Natural killer cell treated with Interleukin-12 subunit alpha and Interleukin-12 subunit beta and Interleukin-15 and Interleukin-18, amount 100 ng/mL, for 72 hours (primary cell): ENCODE measurements around the gene VARS1. TPM values are rescaled to one million over a fixed set of nuclear protein-coding genes. Genes with fewer than 3 reads are reported as not detected.
"Not testable (repeated sequence)": the region's sequence is repeated elsewhere in the genome, so short reads cannot be mapped to it uniquely, and the experiment has no call there.

Experiments used
- ATAC-seq, 2 donors: fragments of 150-1000 bp; cut with Tn5 transposase in 1 of 2; sonication (Bioruptor Pico), chemical (Tn5 transposase) in 1 of 2; 2 replicates each; pipeline ENCODE4 v1.10.0; 2021
- DNase-seq: peaks from one replicate; pipeline ENCODE4 v3.0.0; 2022; ENCODE audit warnings: low spot score
- H3K27ac Mint-ChIP-seq, 2 donors: 1 replicate in 1 of 2; 2 replicates in 1 of 2; pipeline ENCODE4 v1.8.0; 2022; ENCODE audit warnings: mixed read lengths in 2 of 2, mild to moderate bottlenecking in 1 of 2, moderate library complexity in 1 of 2
- H3K27me3 Mint-ChIP-seq, 2 donors: 1 replicate in 1 of 2; 2 replicates in 1 of 2; pipeline ENCODE4 v1.8.0; 2022; ENCODE audit warnings: mixed read lengths in 2 of 2
- H3K36me3 Mint-ChIP-seq: one replicate; pipeline ENCODE4 v1.8.0; 2022; ENCODE audit warnings: mixed read lengths
- H3K4me1 Mint-ChIP-seq, 2 donors: 1 replicate in 1 of 2; 2 replicates in 1 of 2; pipeline ENCODE4 v1.8.0; 2022; ENCODE audit warnings: low read depth in 2 of 2, mixed read lengths in 2 of 2, mild to moderate bottlenecking in 1 of 2
- H3K4me3 Mint-ChIP-seq: one replicate; pipeline ENCODE4 v1.8.0; 2022; ENCODE audit warnings: mixed read lengths
- H3K9me3 Mint-ChIP-seq: 2 replicates; pipeline ENCODE4 v1.8.0; 2022; ENCODE audit warnings: mixed read lengths
- total RNA-seq, 2 donors: library from RNA; stranded (reverse); gene quantifications; one replicate each; pipeline ENCODE4 v1.2.3, GENCODE V29; 2022

The VARS1 gene
- total RNA-seq, 2 donors from 2014 or later: 90.7 to 226 TPM

DNA sequence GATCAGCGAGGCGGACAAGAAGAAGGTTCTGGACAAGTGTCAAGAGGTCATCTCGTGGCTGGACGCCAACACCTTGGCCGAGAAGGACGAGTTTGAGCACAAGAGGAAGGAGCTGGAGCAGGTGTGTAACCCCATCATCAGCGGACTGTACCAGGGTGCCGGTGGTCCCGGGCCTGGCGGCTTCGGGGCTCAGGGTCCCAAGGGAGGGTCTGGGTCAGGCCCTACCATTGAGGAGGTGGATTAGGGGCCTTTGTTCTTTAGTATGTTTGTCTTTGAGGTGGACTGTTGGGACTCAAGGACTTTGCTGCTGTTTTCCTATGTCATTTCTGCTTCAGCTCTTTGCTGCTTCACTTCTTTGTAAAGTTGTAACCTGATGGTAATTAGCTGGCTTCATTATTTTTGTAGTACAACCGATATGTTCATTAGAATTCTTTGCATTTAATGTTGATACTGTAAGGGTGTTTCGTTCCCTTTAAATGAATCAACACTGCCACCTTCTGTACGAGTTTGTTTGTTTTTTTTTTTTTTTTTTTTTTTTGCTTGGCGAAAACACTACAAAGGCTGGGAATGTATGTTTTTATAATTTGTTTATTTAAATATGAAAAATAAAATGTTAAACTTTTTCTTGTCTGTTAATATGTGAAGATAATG is 34.2 kb upstream of the VARS1 start:
- Mint-ChIP-seq H3K27me3 (no peaks in the 10 kb centered on the region), H3K4me3 (peak overlapping the region; percentile 84), H3K4me1 (peaks cover 31 to 38% of the 10 kb centered on the region in 2 donors), H3K9me3 (no peaks in the 10 kb centered on the region), H3K36me3 (peaks cover 11% of the 10 kb centered on the region), H3K27ac (peak overlapping the region; percentile 73 to 92)
- ATAC-seq: no peak
- no peak for DNase-seq

GRCh38 chr6:31827286-31828079 is 31.9 kb upstream of the VARS1 start, which contains the start of gene HSPA1B:
Gene HSPA1B (plus strand): TSS chr6:31827738. CDS start chr6:31827951, 213 bp downstream.
- DNase-seq: peak; percentile 98

GRCh38 chr6:31826793-31827285 is 31.3 kb upstream of the VARS1 start:
- Mint-ChIP-seq H3K4me1 (peaks cover 37 to 38% of the 10 kb centered on the region in 2 donors), H3K9me3 (no peaks in the 10 kb centered on the region), H3K4me3 (peak overlapping the region; percentile 88), H3K36me3 (peaks cover 11% of the 10 kb centered on the region), H3K27me3 (no peaks in the 10 kb centered on the region), H3K27ac (peak overlapping the region; percentile 91 to 97)
- no peak for DNase-seq
- ATAC-seq: no peak

More at GRCh38 chr6:31827286-31828079, 31.9 kb upstream of the VARS1 start, which contains the start of gene HSPA1B:
- H3K4me1 Mint-ChIP-seq: peaks cover 31 to 32% of the 10 kb centered on the region in 2 donors
- peak within 1 kb of the TSS; percentile 91 to 97 for H3K27ac Mint-ChIP-seq
- peak within 1 kb of the TSS; percentile 88 for H3K4me3 Mint-ChIP-seq
- peaks cover 11% of the 10 kb centered on the region for H3K36me3 Mint-ChIP-seq
- no peaks in the 10 kb centered on the region for H3K9me3 Mint-ChIP-seq
- no peaks in the 10 kb centered on the region for H3K27me3 Mint-ChIP-seq
- peak; percentile 88 to 90 for ATAC-seq

DNA sequence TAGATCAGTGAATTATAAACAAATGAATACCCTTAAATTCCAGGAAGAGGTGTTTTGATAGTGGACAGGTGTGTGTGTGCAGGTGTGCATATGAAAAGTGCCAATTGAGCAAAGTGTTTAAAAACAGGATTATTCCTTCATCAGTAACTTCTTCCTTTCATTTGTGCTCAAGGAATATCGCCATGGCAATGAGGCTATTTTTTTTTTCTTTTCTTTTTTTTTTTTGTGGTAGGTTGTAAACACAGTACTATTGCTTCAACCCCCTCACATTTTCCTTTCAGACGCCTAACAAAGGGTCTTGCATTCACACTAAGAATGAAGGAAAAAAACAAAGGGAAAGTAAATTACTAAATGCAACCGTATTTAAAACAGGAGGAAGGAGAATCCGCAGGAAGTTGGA is 30.0 kb upstream of the VARS1 start:
- ATAC-seq (no peak), DNase-seq (no peak)
- Mint-ChIP-seq H3K36me3 (peaks cover 8% of the 10 kb centered on the region), H3K9me3 (no peaks in the 10 kb centered on the region), H3K4me1 (peaks cover 39 to 43% of the 10 kb centered on the region in 2 donors), H3K4me3 (peak overlapping the region; percentile 88), H3K27me3 (no peaks in the 10 kb centered on the region), H3K27ac (peak overlapping the region; percentile 91 to 97)

GRCh38 chr6:31823592-31824196 is 28.1 kb upstream of the VARS1 start:
- Mint-ChIP-seq H3K27ac (peak overlapping the region; percentile 89 to 94), H3K4me1 (peaks cover 35 to 48% of the 10 kb centered on the region in 2 donors), H3K4me3 (peak overlapping the region; percentile 45)
- H3K27me3 Mint-ChIP-seq, DNase-seq, ATAC-seq, H3K36me3 Mint-ChIP-seq, H3K9me3 Mint-ChIP-seq: not testable (repeated sequence)

DNA sequence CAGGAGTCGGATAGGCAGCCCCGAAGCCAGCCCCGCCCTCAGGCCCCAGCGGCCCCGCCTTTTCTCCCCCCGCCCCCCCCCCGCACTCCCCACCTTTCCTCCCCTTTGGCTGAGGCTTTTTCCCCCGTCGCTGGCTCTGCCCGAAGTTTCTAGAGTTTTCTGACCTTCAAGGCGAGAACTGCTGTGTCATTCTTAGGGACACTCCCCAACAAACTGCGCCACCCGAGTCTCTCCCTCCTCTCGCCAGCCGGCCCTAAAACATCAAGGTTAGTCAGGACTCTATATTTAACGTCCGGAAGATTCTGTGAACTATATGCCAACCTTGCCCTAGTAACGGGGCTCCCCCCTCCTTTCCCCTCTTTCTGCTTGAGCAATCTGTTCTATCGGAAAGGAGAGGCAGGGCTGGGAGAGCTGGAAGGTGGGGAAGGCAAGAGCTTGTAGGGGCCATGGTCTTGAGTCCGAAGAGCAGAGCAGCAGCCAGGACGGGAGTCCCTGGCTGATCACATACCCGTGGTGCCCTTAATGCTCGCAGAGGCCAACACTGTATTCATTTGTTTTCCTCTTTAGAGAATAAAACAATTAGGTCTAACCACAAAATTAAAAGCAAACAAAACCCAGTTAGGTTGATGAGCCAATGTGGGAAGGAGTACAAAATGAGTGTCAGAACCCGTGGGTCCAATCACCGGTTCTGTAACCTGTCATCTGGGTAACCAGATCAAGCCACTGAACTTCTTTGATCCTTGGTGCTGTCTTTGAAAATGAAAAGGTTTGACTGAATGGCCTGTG is 26.7 kb upstream of the VARS1 start:
- Mint-ChIP-seq H3K27ac (peak overlapping the region; percentile 89 to 94), H3K4me1 (peaks cover 47 to 59% of the 10 kb centered on the region in 2 donors), H3K27me3 (no peaks in the 10 kb centered on the region), H3K9me3 (no peaks in the 10 kb centered on the region), H3K4me3 (peak overlapping the region; percentile 89), H3K36me3 (peaks cover 6% of the 10 kb centered on the region)
- peak; percentile 89 for DNase-seq
- peak; percentile 75 to 84 for ATAC-seq

- Mint-ChIP-seq H3K27ac (peak overlapping the region; percentile 89 to 94), H3K36me3 (peaks cover 6% of the 10 kb centered on the region), H3K4me1 (peaks cover 39 to 52% of the 10 kb centered on the region in 2 donors), H3K4me3 (peak overlapping the region; percentile 89), H3K9me3 (no peaks in the 10 kb centered on the region), H3K27me3 (no peaks in the 10 kb centered on the region)
- peak; percentile 76 for DNase-seq
- ATAC-seq: peak; percentile 66 to 69
These were observed 25.9 kb upstream of the VARS1 start for GRCh38 chr6:31821301-31822035.

DNA sequence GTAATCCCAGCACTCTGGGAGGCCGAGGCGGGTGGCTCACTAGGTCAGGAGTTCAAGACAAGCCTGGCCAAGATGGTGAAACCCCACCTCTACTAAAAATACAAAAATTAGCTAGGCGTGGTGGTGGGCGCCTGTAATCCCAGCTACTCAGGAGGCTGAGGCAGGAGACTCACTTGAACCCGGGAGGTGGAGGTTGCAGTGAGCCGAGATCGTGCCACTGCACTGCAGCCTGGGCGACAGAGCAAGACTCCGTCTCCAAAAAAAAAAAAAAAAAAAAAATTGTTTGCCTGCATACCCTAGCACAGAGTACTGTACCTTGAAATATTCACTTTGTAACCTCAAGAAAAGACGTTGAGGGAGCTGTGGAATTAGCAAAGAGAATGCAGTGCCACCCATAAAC is 24.8 kb upstream of the VARS1 start:
- Mint-ChIP-seq H3K4me1 (peaks cover 38 to 47% of the 10 kb centered on the region in 2 donors), H3K27ac (peak overlapping the region; percentile 89 to 94)
- H3K9me3 Mint-ChIP-seq: not testable (repeated sequence)

GRCh38 chr6:31819871-31820299 is 24.3 kb upstream of the VARS1 start:
- peaks cover 37 to 45% of the 10 kb centered on the region in 2 donors for H3K4me1 Mint-ChIP-seq
- H3K27me3 Mint-ChIP-seq: no peaks in the 10 kb centered on the region
- peak overlapping the region; percentile 66 for H3K4me3 Mint-ChIP-seq

More for the DNA sequence above, 24.8 kb upstream of the VARS1 start:
- not testable (repeated sequence) for DNase-seq, H3K27me3 Mint-ChIP-seq, H3K36me3 Mint-ChIP-seq, ATAC-seq
- H3K4me3 Mint-ChIP-seq: peak overlapping the region; percentile 89

DNA sequence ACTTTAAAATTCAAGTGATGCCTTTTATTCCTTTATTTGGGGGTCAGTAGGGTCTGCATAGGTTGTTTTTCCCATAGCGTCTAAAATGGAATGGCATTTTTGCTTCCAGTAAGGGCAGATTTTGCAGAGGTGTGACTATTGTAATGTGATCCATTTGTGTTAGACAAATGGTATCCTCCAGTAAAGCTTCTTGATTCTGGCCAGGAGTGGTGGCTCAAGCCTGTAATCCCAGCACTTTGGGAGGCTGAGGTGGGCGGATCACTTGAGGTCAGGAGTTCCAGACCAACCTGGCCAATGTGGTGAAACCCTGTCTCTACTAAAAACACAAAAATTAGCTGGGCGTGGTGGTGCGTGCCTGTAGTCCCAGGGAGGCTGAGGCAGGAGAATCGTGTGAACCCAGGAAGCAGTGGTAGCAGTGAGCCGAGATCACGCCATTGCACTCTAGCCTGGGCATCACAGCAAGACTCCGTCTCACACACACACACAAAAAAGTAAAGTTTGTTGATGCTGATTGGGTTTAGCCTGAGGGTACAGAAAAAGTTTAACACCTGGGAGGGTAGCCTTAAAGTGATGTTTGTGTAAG is 22.5 kb upstream of the VARS1 start:
- Mint-ChIP-seq H3K4me3 (peak overlapping the region; percentile 92), H3K4me1 (peaks cover 49 to 59% of the 10 kb centered on the region in 2 donors), H3K27ac (peak overlapping the region; percentile 92 to 93)
- not testable (repeated sequence) for ATAC-seq, DNase-seq, H3K9me3 Mint-ChIP-seq, H3K27me3 Mint-ChIP-seq, H3K36me3 Mint-ChIP-seq

More at GRCh38 chr6:31819871-31820299, 24.3 kb upstream of the VARS1 start:
- ATAC-seq: no peak
- no peaks in the 10 kb centered on the region for H3K9me3 Mint-ChIP-seq
- DNase-seq: no peak
- peaks cover 6% of the 10 kb centered on the region for H3K36me3 Mint-ChIP-seq
- H3K27ac Mint-ChIP-seq: peak overlapping the region; percentile 55 to 93

DNA sequence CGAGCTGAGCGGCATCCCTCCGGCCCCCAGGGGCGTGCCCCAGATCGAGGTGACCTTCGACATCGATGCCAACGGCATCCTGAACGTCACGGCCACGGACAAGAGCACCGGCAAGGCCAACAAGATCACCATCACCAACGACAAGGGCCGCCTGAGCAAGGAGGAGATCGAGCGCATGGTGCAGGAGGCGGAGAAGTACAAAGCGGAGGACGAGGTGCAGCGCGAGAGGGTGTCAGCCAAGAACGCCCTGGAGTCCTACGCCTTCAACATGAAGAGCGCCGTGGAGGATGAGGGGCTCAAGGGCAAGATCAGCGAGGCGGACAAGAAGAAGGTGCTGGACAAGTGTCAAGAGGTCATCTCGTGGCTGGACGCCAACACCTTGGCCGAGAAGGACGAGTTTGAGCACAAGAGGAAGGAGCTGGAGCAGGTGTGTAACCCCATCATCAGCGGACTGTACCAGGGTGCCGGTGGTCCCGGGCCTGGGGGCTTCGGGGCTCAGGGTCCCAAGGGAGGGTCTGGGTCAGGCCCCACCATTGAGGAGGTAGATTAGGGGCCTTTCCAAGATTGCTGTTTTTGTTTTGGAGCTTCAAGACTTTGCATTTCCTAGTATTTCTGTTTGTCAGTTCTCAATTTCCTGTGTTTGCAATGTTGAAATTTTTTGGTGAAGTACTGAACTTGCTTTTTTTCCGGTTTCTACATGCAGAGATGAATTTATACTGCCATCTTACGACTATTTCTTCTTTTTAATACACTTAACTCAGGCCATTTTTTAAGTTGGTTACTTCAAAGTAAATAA is 21.8 kb upstream of the VARS1 start:
- not testable (repeated sequence) for H3K36me3 Mint-ChIP-seq, ATAC-seq, DNase-seq, H3K27me3 Mint-ChIP-seq, H3K9me3 Mint-ChIP-seq
- H3K27ac Mint-ChIP-seq: peak overlapping the region; percentile 92 to 93
- H3K4me3 Mint-ChIP-seq: peak overlapping the region; percentile 92
- peaks cover 52 to 59% of the 10 kb centered on the region in 2 donors for H3K4me1 Mint-ChIP-seq
